Left colon (tissue), 2 donors: ENCODE measurements around the gene C5. TPM values are rescaled to one million over a fixed set of nuclear protein-coding genes. Genes with fewer than 3 reads are reported as not detected.
A peak's percentile ranks its signal among the peaks of the same experiment; 100 is the strongest.

ENCODE experiments used
- ATAC-seq: fragments of 200-7000 bp; cut with Tn5 transposase; one replicate; pipeline ENCODE4 v1.9.1; 2020; ENCODE audit warnings: mild to moderate bottlenecking, moderate library complexity
- DNase-seq, 2 donors: peaks; one replicate each; pipeline ENCODE4 v3.0.0-alpha.2; 2020
- intact Hi-C, 2 donors: fragments of 100-400 bp; cut with DNase I in 1 of 2; cut with micrococcal nuclease in 1 of 2; formaldehyde crosslinking; loops; one replicate each; pipeline versions ENCODE4 v1.11.2 to v1.14.0; 2022; cut with DNase I, micrococcal nuclease
- total RNA-seq, 2 donors: library from RNA; stranded (reverse); fragmentation: NEBNext Ultra II Directional; extraction: Animal tissue kit (Norgen Biotek cat#: 25700); gene quantifications; one replicate each; pipeline ENCODE4 v1.2.1, GENCODE V29; 2021
- donor health status: DM: no; HTN: no; CAD: no.
- donor health status: DM: yes; HTN: yes; CAD: no.

The C5 gene
- total RNA-seq, 2 donors from 2014 or later: 1.2 to 1.9 TPM

DNA sequence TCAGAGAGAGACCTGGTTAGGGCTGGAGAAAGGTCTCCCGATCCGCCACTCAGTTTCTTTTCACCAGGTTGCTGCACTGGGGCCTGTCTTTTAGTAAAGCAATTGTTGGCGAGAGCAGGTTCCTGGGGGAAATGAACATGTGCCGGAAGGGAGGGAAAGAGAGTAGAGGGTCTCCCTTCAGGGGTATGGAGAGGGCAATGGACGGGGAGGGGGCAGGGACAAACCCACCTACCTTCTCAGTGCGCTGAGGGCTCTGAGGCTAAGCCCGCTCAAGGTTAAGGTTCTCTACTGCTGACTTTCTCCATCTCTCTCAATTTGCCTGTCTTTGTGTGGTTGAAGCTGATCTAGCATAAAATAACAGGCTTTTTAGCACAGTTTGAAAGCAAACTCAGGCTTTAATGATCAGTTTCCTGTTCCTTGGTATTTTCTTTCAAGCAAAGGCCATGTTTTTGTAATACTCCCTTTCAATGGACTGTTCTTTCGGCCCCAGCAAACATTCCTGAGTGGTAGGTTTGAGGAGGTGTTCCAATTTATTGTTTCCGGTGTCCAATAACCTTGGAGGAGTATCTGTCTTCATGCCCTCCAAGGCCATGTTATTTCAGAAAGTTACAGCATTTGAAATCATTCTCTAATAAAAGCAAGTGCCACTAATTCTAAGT is 98.0 kb downstream of the C5 start:
- DNase-seq (no peak), ATAC-seq (no peak)
- intact Hi-C loops: no loop called here

GRCh38 chr9:120950421-120951388 is 99.4 kb downstream of the C5 start:
- no peak for ATAC-seq
- intact Hi-C loops: no loop called here
- DNase-seq: no peak

DNA sequence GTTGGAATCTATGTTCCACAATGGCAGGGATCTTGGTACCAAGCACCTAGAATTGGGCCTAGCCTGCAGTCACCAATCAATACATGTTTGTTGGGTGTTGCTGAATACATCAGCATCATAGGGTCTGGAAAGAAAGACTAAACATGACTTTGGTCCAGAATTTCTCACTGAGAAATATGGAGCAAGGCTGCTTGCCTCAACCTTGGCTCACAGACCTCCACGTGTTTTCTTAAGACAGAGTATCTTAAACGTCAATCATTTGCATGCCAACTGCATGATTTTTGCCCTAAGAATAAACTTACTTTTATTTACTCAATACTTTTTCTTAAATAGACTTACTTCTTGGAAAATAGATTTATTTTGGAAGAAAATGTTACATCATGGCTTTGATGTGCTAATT is 100.8 kb downstream of the C5 start:
- intact Hi-C loops: no loop called here
- no peak for ATAC-seq
- no peak for DNase-seq

DNA sequence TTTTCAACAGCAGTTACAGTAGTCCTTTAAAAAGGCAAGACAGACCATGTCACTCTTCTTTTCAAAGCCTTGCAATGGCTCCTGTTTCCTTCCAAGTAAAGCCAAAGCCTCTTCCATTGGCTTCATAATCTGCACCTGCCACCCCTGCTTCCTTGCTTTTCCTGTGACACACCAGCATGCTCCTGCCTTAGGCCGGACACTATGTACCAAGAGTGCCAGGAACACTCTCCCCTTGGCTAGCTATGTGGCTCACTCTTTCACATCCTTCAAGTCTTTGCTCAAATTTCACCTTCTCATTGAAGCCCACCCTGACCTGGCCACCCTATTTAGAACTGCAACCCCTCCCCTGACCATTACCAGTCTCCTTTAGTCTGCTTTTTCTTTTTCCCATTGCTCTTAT is 101.3 kb downstream of the C5 start:
- intact Hi-C loops: no loop called here
- ATAC-seq: no peak
- DNase-seq: no peak

- intact Hi-C loops: no loop called here
- ATAC-seq (no peak), DNase-seq (no peak)
Observed at GRCh38 chr9:120947222-120947621, 102.9 kb downstream of the C5 start.

- intact Hi-C loops: no loop called here
- no peak for DNase-seq
- ATAC-seq: no peak
Observed at GRCh38 chr9:120946259-120946658, 103.8 kb downstream of the C5 start.

DNA sequence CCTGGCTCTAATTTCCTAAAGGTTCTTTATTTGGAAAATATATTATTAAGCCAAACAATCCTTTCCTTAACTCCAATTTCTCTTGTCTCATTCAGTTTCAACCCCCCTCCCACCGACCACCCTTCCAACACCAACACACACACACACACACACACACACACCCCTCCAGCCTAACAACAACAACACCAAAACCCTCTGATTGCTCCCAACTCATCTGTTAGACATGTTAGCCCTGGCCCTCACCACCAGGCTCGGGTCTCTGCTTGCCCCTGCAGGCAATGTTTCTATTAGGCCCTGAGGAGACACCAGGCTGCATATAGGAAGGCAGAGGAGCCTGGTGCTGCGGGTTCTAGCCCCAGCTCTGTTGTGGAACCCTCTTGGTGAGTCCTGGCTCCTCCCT is 105.1 kb downstream of the C5 start:
- no peak for ATAC-seq
- no peak for DNase-seq
- intact Hi-C loops: no loop called here

GRCh38 chr9:120944434-120944843 is 105.6 kb downstream of the C5 start:
- no peak for DNase-seq
- intact Hi-C loops: no loop called here
- ATAC-seq: no peak

DNA sequence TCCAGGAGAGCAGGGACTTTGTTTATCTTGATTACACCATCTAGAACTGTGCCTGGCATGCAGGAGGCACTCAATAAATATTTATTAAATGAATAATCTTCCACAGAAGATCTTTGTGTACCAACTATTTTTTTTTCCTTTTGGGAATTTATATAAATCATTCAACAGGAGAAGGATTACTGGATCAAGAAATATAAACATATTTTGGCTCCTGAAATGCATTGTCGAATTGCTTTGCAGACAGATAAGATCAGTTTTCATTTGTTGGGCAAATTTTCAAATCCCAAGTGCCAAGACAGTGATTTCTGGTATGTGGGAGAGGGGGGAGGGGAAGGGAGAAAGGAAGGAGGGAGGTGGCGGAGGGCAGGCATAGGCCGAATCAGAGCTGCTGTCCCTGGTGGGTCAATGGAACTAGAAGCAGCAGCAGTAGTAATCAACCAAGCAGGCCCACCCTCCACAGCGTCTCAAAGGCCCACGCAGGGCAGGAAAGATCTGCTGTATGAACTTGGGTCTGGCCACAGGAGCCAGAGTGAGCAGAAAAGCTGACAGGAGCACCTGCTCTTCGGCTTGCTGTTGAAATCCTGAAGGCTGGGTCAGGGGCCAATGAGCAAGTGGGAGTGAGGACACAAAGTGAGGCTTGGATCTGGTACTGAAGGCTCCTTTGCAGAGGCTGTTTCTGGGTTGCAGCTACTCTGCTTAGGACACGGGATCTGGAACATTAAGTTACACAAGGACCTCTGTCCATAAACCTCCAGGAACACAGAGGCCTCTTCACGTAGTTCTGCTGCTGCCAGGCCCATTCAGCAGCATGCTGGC is 107.7 kb downstream of the C5 start:
- intact Hi-C loops: no loop called here
- ATAC-seq: no peak
- DNase-seq: peak in 1 of 2 donors; percentile 38

DNA sequence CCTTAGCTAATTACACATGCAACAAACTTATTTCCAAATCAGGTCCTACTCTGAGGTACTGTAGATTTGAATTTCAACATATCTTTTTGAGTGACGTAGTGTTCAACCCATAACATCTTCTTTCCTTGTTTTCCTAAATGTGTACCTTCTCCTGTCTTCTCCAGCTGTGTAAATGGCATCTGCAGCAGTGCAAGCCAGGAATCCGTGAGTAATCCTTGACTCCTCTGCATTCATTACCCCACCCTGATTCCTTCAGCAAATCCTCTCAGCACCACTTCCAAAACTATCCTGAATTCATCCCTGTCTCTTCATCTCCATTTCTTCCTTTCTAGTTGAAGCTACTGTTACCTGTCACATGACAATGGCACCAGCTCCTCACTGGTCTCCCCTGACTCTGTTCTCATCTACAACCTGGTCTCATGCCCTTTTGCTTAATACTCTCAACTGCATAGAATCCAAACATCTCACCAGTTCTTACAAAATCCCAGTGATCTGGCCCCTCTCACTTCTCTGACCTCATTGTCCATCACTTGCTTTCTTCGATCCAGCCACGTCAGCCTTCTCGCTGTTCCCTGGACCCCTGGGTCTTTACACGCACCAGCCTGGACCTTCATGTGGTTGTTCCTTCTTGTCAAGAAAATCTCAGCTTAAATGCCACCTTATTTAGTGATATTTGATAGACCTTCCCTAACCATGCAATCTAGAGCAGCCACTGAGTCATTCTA is 108.9 kb downstream of the C5 start:
- no peak for ATAC-seq
- intact Hi-C loops: no loop called here
- DNase-seq: no peak

DNA sequence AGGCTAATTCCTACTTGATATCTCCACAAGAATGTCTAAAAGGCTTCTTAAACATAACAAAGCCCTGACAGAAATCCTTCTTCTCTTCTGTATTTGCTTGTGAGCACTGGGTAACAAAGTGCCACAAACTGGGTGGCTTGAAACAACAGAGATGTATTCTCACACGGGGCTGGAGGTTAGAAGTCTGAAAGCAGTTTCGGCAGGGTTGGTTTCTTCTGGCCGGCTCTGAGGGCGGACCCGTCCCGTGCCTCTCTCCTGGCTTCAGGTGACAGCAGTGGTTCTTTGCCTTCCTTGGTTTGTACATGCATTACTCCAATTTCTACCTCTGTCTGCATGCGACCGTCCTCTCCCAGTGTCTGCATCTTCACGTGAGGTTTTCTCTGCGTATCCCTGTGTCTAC is 109.5 kb downstream of the C5 start:
- no peak for DNase-seq
- intact Hi-C loops: no loop called here
- no peak for ATAC-seq

GRCh38 chr9:120938851-120939250 is 111.2 kb downstream of the C5 start:
- ATAC-seq (no peak), DNase-seq (no peak)
- intact Hi-C loops: loop anchor here in 1 of 2 donors (5.0 to 10.0 kb wide), 2 partner anchors 72 to 184 kb away; no protein-coding TSS in a partner anchor

DNA sequence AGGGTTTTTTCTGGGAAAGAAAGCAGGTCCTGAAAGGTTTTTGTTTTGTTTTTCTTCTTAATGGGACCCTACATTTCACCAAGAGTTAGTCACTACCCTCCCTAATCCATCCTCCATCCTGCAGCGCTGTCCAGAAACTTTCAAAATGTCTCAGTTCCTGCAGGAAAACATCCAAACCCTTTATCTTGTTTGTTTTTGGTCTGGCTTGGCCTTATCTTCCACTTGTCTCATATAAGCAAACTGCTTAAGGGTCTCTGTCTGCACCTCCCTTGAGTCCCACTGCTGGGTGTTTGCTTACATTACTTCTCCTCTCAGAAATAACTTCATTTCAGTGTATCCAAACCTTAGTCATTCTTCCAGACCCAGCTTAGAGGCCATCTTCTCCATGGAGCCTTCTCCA is 112.5 kb downstream of the C5 start:
- intact Hi-C loops: loop anchor here in 1 of 2 donors (5.0 to 10.0 kb wide), 2 partner anchors 70 to 183 kb away; no protein-coding TSS in a partner anchor
- ATAC-seq (no peak), DNase-seq (no peak)

DNA sequence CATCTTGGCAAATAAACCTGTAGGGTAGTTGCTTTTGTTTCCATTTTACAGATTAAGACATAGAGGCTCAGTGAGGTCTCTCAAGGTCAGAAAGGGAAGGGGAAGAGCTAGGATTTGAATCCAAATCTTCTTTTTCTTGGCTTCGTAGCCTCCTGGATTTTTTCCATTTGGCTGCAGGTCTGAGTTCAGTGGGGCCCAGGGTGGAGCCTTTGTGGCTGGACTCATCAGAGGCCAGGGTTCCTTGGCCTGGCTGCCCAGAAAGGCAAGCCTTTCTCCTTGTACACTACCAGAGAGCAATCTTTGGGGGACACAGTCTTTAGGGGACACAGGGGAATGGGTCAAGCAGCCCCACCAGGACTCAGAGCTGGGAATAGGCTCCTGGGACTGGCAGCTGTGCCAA is 112.9 kb downstream of the C5 start:
- intact Hi-C loops: loop anchor here in 1 of 2 donors (5.0 to 10.0 kb wide), 2 partner anchors 70 to 182 kb away; no protein-coding TSS in a partner anchor
- no peak for ATAC-seq
- no peak for DNase-seq

DNA sequence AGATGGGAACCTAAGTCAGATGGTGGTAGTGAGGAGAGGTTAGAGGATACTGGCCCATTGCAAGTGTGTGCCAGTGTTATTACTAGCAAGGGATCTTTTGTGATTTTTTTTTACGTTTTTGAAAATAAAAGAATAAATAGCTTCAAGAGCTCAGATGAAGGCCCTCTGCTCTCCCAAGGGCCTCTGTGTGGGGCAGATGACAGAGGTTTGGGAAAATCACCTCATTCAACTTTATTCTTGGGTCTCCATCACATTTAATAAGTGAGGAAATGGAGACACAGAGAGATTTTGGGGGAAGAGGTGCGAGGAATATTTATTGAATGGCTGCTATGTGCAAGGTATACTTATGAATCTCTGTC is 113.3 kb downstream of the C5 start:
- ATAC-seq: no peak
- intact Hi-C loops: loop anchor here in 1 of 2 donors (5.0 to 10.0 kb wide), 2 partner anchors 69 to 182 kb away; no protein-coding TSS in a partner anchor
- no peak for DNase-seq

DNA sequence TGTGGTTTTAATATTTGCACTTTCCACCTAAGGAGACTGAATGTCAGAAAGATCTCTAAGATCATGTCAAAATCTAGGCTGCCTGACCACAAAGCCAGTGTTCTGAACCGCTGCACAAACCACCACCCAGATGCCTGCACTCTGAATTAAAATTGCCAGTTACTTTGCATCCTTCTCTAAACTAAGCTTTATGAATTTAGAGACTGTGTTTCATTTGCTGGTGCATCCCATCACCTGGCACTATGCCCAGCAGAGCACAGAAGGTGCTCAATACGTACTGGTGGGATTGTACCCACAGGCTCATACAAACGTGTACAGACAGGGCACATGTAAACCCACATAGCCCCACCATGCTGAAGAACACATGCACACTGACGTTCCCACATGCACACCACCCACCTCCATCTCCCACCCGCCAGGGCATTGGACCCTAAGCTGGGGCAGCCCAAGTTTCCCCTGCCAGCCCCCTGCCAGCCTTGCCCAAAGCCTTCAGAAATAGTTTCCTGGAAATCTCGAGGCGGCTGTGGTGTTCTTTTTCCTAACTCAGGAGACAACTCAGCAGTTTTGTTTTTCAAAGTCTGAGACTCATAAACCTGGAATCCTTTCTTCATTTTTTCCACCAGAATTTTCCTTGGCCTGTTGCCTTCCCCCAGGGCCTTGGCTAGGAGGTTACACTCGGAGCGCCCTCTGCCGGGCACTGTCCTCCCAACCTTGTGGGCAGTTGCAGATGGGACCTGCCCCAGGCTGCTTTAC is 113.9 kb downstream of the C5 start:
- peak; percentile 87 for ATAC-seq
- intact Hi-C loops: loop anchor here in 1 of 2 donors (5.0 to 10.0 kb wide), 2 partner anchors 69 to 181 kb away; no protein-coding TSS in a partner anchor
- DNase-seq: peak; percentile 91 to 99

DNA sequence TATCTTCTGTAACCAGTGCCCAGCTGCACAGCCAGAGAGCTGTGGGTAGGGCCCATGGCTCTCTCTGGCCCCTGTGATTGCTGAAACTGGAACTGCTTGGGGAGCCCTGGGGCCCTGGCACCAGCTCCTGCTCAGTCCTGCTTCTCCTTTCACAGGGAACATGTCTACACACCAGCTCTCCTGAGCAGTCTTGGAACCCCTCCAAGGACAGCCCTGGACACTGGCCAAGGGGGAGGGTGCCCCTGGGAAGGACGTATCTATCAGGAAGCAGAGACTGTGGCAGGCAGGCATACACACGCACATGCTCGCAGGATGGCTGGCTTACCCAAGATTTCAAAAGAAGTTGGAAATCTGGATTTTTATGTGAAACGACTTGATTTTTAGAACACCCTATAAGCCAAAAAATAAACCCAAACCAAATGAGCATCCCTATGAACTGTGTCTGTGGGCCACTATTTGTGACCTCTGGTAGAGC is 114.7 kb downstream of the C5 start:
- ATAC-seq: peak; percentile 95
- intact Hi-C loops: loop anchor here in 1 of 2 donors (5.0 to 10.0 kb wide), 2 partner anchors 68 to 181 kb away; no protein-coding TSS in a partner anchor
- peak; percentile 94 to 95 for DNase-seq
